ENCODE data around the gene NRK. TPM values are rescaled to one million over a fixed set of nuclear protein-coding genes. Genes with fewer than 3 reads are reported as not detected.

NRK gene
- total RNA-seq, 1 experiment from 2014 or later, result 0.05 TPM

DNA sequence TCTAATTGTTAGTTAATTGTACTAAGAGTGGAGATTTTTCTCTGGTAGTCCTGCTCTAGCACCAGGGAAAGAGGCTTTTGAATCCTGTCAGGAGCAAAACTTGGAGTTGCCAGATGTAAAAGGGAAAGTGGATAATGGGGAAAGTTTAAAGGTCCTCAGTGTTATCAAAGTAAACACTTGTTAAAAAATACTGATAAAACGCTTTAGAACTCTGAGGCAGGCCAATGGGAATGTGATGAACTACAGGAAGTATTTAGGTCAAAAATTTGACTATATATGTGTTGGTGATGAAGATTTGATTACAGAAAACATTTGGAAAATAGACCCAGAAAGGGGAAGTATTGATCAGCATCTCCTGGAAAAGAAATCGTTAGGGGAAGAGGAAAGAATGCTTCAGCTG, 183.3 kb downstream of the NRK start:
- H3K4me3 ChIP-seq (replicated peaks in 1 of 2; ENCODE audit: low read depth in 1 of 2, low read length in 2 of 2), result no peak overlapping the region
- H3K9me2 ChIP-seq (ENCODE audit: insufficient read depth), result no peaks in the 10 kb centered on the region
- no peak for ATAC-seq
- no peak overlapping the region for H3K27ac ChIP-seq (ENCODE audit: low read depth, low read length)
- no peak overlapping the region for H3K9ac ChIP-seq (ENCODE audit: low read length)
- H3K9me3 ChIP-seq (ENCODE audit: control insufficient read depth in 1 of 2, insufficient read depth in 1 of 2, low read depth in 1 of 2, low read length in 2 of 2), result no peaks in the 10 kb centered on the region
- ChIA-PET POLR2A (no interaction called here), RAD21 (ENCODE audit: low non-redundant PET in 1 of 2, low total read pairs in 2 of 2, uncharacterized antibody in 2 of 2, unreplicated experiment in 2 of 2) (no interaction called here), CTCF (no interaction called here)
- H4K20me1 ChIP-seq (ENCODE audit: insufficient read depth), result no peaks in the 10 kb centered on the region
- H2AFZ ChIP-seq (ENCODE audit: low read depth, low read length, poor library complexity, severe bottlenecking), result no peak overlapping the region
- no peaks in the 10 kb centered on the region for H3K36me3 ChIP-seq (ENCODE audit: control insufficient read depth in 1 of 2, insufficient read depth in 2 of 2, low read length in 2 of 2)
- intact Hi-C loops (cut with micrococcal nuclease), result no loop called here
- no peak overlapping the region for H3K4me2 ChIP-seq (ENCODE audit: low read length)
- H3K79me2 ChIP-seq (ENCODE audit: insufficient read depth, low read length), result no peaks in the 10 kb centered on the region
- TF ChIP-seq TCF7L2 (IDR thresholded peaks at IDR 0.05; ENCODE audit: borderline replicate concordance, extremely low read depth, insufficient read depth, insufficient read length), result no peak
- TF ChIP-seq FOSL1 (IDR thresholded peaks at IDR 0.05; ENCODE audit: low read depth), result no peak
- H3K4me1 ChIP-seq (ENCODE audit: control insufficient read depth in 1 of 2, insufficient read depth in 2 of 2, low read length in 2 of 2), result no peaks in the 10 kb centered on the region
- no peak for DNase-seq (ENCODE audit: low read depth, low spot score)
- H3K27me3 ChIP-seq (ENCODE audit: insufficient read depth, low read length), result no peaks in the 10 kb centered on the region
- no TSS peak for BruUV-seq (replicated peaks)

DNA sequence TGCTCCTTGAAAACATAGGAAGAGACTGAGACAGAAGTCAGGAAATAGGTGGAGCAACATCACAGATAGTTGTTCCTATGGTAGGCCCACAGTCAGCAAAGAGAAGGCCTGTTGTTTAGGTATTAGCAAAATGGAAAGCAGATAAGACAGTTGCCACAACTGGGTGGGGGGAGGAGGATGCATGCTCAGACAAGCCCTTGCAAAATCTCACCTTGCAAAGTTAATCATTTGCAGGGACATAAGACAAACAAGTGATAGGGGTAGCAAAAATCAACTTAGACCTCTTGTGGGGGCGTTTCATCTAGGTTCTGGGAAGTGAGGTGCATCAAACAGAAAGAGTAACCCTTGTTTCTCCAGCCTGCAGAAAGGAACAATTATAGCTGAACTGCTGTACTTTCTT, 185.5 kb downstream of the NRK start:
- H4K20me1 ChIP-seq (ENCODE audit: insufficient read depth), result no peaks in the 10 kb centered on the region
- no peak overlapping the region for H3K4me3 ChIP-seq (replicated peaks in 1 of 2; ENCODE audit: low read depth in 1 of 2, low read length in 2 of 2)
- no peak for TF ChIP-seq ELF1 (IDR thresholded peaks at IDR 0.05; ENCODE audit: borderline replicate concordance, low read depth)
- no peak for TF ChIP-seq EGR1 (IDR thresholded peaks at IDR 0.05; ENCODE audit: low read depth)
- TF ChIP-seq SP1 (IDR thresholded peaks at IDR 0.05; ENCODE audit: low read depth), result no peak
- TF ChIP-seq SIN3A (IDR thresholded peaks at IDR 0.05; ENCODE audit: low read depth), result no peak
- TF ChIP-seq ZNF274 (IDR thresholded peaks at IDR 0.05; ENCODE audit: low read depth, low read length), result no peak
- no peak for TF ChIP-seq YY1 (IDR thresholded peaks at IDR 0.05; ENCODE audit: extremely low read depth, insufficient replicate concordance, low read depth, low read length)
- no peak for TF ChIP-seq POLR2A (IDR thresholded peaks at IDR 0.05; ENCODE audit: borderline replicate concordance, extremely low read depth, insufficient read depth, insufficient read length)
- no peak for TF ChIP-seq EZH2 (IDR thresholded peaks at IDR 0.05)
- TF ChIP-seq TCF7L2 (IDR thresholded peaks at IDR 0.05; ENCODE audit: borderline replicate concordance, extremely low read depth, insufficient read depth, insufficient read length), result no peak
- TF ChIP-seq EZH2phosphoT487 (IDR thresholded peaks at IDR 0.05; ENCODE audit: borderline replicate concordance), result no peak
- TF ChIP-seq, protein P1, sequence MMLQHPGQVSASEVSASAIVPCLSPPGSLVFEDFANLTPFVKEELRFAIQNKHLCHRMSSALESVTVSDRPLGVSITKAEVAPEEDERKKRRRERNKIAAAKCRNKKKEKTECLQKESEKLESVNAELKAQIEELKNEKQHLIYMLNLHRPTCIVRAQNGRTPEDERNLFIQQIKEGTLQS (IDR thresholded peaks at IDR 0.05), result no peak
- H3K79me2 ChIP-seq (ENCODE audit: insufficient read depth, low read length), result no peaks in the 10 kb centered on the region
- DNase-seq (ENCODE audit: low read depth, low spot score) (no peak), ATAC-seq (no peak)
- H3K4me2 ChIP-seq (ENCODE audit: low read length), result no peak overlapping the region
- H2AFZ ChIP-seq (ENCODE audit: low read depth, low read length, poor library complexity, severe bottlenecking), result no peak overlapping the region
- ChIA-PET CTCF (no interaction called here), RAD21 (ENCODE audit: low non-redundant PET in 1 of 2, low total read pairs in 2 of 2, uncharacterized antibody in 2 of 2, unreplicated experiment in 2 of 2) (no interaction called here), POLR2A (no interaction called here)
- no peak overlapping the region for H3K27ac ChIP-seq (ENCODE audit: low read depth, low read length)
- H3K27me3 ChIP-seq (ENCODE audit: insufficient read depth, low read length), result no peaks in the 10 kb centered on the region
- BruUV-seq (replicated peaks), result no TSS peak
- H3K9ac ChIP-seq (ENCODE audit: low read length), result no peak overlapping the region
- no peaks in the 10 kb centered on the region for H3K36me3 ChIP-seq (ENCODE audit: control insufficient read depth in 1 of 2, insufficient read depth in 2 of 2, low read length in 2 of 2)
- intact Hi-C loops (cut with micrococcal nuclease), result no loop called here
- no peaks in the 10 kb centered on the region for H3K9me2 ChIP-seq (ENCODE audit: insufficient read depth)
- H3K4me1 ChIP-seq (ENCODE audit: control insufficient read depth in 1 of 2, insufficient read depth in 2 of 2, low read length in 2 of 2), result no peaks in the 10 kb centered on the region
- H3K9me3 ChIP-seq (ENCODE audit: control insufficient read depth in 1 of 2, insufficient read depth in 1 of 2, low read depth in 1 of 2, low read length in 2 of 2), result no peaks in the 10 kb centered on the region

Other genes starting within 250 kb of the NRK start
- gene SERPINA7, start 216.2 kb downstream of the NRK start, total RNA-seq (2021; ENCODE audit: unreplicated experiment), result not detected